NCI-H1105 (cell line): ENCODE measurements around the gene CCDC190.
"Not testable (repeated sequence)": the region's sequence is repeated elsewhere in the genome, so short reads cannot be mapped to it uniquely, and the experiment has no call there.

Experiments used
- DNase-seq: peaks from one replicate; lab custom pipeline; 2025; lab: John Stamatoyannopoulos, UW

CCDC190 gene

GRCh38 chr1:162877412-162877811 lies 16.4 kb upstream of the CCDC190 start:
- DNase-seq, result no peak

GRCh38 chr1:162876751-162877150 lies 15.8 kb upstream of the CCDC190 start:
- no peak for DNase-seq

- DNase-seq, result no peak
Observed at GRCh38 chr1:162873671-162874666, 13.0 kb upstream of the CCDC190 start.

- DNase-seq, result no peak
Observed at GRCh38 chr1:162872981-162873380, 12.0 kb upstream of the CCDC190 start.

- DNase-seq, result not testable (repeated sequence)
Observed at GRCh38 chr1:162871417-162871816, 10.4 kb upstream of the CCDC190 start.

- no peak for DNase-seq
Observed at GRCh38 chr1:162868972-162869371, 8.0 kb upstream of the CCDC190 start.

GRCh38 chr1:162861625-162862024 lies 650 bp upstream of the CCDC190 start:
- DNase-seq, result no peak

- DNase-seq, result no peak
Observed at GRCh38 chr1:162859191-162859590, 1.8 kb downstream of the CCDC190 start.

- DNase-seq, result no peak
Observed at GRCh38 chr1:162857850-162858249, 3.1 kb downstream of the CCDC190 start.

- DNase-seq, result no peak
Observed at GRCh38 chr1:162856260-162856659, 4.7 kb downstream of the CCDC190 start.

- DNase-seq, result no peak
Observed at GRCh38 chr1:162855461-162856150, 5.4 kb downstream of the CCDC190 start.

- DNase-seq, result peak; percentile 44
Observed at GRCh38 chr1:162854245-162854882, 6.6 kb downstream of the CCDC190 start.

- no peak for DNase-seq
Observed at GRCh38 chr1:162851341-162851740, 9.6 kb downstream of the CCDC190 start.

GRCh38 chr1:162849711-162850110 lies 11.3 kb downstream of the CCDC190 start:
- no peak for DNase-seq

- DNase-seq, result peak; percentile 53
Observed at GRCh38 chr1:162847839-162848453, 13.0 kb downstream of the CCDC190 start.

GRCh38 chr1:162846256-162847212 lies 14.4 kb downstream of the CCDC190 start:
- no peak for DNase-seq

- DNase-seq, result no peak
Observed at GRCh38 chr1:162844153-162844552, 16.8 kb downstream of the CCDC190 start.

- no peak for DNase-seq
Observed at GRCh38 chr1:162840250-162840839, 20.6 kb downstream of the CCDC190 start.

GRCh38 chr1:162838863-162839262 lies 22.1 kb downstream of the CCDC190 start:
- no peak for DNase-seq

GRCh38 chr1:162835157-162835899 lies 25.6 kb downstream of the CCDC190 start:
- no peak for DNase-seq
